D341Med (cell line): ENCODE measurements around the gene HMGN3.

ENCODE experiments used
- DNase-seq: peaks from one replicate; pipeline ENCODE4 v3.0.0; 2012; ENCODE audit warnings: low spot score

Gene HMGN3

DNA sequence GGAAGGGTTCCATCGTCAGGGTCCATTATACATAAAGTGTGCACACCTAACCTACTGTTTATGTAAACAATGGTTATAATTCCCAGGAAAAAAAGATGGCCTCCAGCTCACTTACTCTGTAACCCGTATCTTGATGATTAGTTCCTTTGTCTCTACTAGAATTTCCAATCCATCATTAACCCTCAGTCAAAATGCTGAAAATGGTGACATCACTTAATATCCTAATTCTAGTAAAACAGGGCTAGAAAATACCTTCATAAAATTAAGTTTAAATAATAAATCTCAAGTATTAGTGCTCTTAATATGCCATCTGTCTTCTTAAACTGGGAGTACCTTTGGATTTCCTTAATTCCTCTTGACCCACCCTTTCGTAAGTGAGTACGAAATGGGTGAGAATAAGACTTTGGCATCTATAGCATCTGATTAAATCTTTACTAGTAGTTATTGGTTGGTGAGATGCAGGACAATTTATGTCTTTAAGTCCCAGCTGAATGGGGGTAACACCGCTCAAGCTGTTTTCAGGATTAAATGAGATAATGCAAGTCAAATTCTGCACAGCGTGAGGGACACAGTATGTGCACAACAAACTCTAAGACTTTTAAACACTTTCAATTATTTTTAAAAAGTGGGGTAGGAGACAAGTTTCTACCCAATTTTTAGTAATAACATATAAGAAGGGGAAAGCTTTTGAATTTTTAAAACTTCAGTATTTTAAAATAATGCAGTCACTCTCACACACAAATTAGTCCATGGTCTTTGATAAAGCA lies 1.6 kb downstream of the HMGN3 start:
- DNase-seq, result no peak

DNA sequence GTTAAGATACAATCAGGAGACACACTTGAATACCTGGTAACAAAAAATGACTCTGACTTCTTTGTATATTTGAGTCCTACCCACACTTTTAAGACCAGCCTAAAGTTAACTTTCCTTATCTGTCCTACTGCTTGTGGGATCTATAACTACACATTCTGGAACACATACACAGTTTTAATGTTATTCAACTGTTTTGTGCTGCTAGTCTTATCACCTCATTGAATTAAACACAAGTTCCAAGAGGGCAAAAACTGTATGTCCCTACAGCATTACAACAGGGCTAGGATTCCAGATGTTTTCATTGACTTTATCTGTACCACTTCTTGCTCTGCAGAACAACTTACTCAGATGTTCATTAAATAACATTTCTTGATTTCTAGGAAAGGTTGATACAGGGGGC lies 2.8 kb downstream of the HMGN3 start:
- DNase-seq, result no peak

DNA sequence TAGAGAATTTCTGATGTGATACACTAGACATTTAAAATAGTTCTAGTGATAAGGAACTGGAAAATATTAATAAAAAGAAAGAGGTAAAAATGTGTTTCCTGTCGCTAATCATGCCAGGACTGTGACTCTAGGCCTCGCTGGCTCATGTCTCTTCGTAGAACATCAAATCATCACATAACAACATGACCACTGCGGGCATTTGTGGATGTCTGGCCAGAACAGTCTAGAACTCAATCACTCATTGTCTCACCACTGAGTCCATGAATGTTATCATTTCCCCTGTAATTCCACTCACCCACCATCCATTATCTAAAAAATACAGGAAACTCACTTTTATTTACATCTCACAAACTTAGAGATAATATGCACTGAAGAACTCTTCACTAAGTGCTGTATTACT lies 3.4 kb downstream of the HMGN3 start:
- DNase-seq, result no peak

DNA sequence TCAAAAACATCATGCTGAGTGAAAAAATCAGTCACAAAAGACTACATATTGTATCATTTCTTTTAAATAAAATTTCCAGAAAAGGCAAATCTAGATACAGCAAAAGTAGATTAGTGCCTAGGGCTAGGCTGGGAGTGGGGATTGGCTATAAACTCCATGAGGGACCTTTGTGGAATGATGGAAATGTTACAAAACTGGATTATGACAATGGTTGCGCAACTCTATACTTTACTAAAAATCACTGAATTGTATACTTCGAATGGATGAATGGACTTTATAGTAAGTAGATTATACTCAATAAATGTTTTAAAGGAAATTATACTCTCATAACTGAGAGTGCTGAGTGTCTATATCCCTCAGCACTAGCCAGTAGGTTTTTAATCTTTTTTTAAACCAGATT lies 4.3 kb downstream of the HMGN3 start:
- DNase-seq, result no peak

DNA sequence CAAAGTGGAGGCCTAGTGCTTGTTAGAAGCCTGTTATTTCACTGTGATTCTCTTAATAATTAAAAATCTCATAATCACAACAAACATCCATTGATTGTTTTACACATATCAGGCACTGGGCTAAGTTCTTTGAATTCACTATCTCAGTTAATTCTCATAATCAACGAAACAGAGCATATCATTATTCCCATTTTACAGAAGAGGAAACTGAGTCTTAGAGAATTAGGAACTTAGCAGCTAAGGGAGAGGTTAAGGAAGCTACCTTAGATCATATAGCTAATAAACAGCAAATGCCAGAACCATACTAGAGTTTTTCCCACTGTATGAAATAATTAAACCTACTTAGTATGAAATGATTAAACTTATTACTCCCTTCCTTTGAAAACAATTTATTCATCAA lies 7.0 kb downstream of the HMGN3 start:
- DNase-seq, result no peak

DNA sequence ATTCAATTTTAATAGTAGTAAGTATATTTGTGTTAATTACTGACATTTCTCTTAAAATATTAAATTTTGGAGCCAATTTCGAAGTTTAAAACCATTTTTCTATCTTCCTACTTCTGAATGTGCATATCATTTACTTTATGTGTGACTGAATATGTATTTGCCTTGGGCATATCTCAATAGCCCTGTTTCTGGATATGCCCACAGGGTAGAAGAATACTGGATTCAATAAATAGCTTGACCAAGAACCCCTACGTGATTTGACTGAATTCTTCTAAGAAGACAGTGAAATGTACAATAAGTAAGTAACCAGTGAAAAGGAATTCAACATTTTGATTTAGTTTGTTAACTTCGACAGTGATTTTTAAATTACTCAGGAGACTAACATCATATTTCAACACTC lies 7.8 kb downstream of the HMGN3 start:
- DNase-seq, result no peak

DNA sequence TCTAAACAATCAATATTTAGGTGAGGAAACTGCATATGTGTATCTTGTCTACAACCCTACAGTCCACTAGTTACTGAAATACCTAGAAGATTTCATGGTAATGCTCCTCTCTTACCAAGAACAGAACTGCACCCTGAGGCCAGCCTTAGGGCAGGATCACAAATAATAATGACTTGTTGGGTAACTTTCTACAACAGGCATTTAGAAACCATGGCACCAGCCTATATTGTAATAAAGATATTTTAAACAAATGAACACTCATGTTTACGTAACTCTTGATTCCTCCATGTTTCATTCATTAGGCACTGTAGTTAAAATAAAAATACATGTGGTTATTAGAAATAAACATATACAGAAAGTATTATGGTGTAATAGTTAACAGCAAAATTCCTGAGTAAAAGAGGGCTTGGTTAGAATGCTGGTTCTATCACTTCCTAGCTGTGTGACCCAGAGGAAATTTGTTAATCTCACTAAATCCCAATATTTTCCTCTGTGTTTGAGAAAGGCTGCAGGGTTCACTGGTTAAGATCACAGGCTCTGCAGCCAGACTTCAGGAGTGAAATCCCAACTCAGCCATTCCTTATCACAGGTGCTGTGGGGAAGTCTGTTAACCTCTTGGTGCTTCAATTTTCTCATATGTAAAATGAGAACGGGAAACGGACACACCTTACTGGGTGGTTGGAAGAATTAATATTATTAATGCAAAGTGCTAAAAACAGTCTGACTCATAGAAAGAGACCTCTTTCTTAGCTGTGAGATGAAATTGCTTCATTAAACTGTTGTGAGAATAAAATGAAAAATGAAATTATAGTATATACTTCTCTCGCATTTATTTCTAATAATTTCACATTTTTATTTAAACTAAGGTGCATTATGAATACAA lies 8.5 kb downstream of the HMGN3 start:
- no peak for DNase-seq

DNA sequence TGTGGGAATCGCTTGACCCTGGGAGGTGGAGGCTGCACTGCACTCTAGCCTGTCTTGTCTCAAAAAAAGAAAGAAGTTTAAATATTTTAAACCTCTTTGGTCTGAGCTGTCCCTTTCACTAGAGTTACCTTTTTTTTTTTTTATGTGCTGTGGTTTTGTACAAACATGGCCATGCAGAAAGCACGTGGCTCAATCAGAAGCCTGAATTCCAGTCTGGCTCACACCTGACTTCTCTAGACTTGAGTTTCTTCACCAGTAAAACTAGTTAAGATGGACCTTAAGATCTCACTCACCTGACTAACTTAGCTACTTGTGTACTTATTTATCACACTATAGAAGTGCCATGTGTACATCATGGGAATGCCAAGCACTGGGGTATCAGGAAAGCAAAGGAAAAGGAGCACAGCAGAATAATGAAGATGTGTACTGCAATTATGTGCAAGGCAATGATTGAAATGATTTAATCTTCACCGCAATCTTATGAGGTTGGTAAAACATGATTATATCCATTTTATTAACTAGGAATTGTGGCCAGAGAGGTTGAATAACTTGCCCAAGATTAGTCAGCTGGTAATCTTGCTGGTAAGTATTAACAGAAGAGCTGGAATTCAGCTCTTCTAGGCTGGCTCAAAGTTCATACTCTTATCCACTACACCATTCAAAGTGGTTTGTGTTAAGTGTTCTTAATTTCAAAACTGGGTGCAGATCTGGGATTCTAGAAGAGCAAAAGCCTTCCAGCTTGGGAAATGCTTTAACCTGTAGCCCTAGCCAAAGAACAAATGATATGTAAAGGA lies 10.7 kb downstream of the HMGN3 start:
- no peak for DNase-seq

DNA sequence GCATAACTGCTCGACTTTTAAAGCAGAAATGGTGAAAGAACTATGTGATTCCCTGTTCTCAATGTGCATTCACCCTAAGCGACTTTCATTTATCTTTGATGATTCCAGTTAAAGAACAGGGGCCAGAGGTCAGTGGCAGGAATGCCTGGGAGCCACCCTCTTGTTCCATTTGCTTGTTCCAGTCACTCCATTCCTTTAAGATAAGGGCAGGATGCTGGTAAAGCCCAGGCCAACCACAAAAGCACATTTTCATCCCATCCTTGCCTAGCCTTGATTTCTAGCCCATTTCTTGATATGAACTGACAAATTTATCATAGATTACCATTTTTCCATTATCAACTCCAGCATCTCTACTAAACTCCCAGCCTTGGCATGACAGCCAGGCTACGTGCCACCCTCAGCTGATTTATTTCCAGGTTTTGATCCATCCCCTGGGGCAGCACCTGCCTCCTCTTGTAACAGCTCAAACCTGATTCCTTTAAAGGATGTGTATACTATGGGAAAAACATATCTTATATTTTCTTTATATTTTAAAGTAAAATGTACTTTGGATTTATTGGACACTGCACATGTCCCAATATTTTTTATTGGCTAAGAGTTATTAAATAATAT lies 19.2 kb downstream of the HMGN3 start:
- no peak for DNase-seq

DNA sequence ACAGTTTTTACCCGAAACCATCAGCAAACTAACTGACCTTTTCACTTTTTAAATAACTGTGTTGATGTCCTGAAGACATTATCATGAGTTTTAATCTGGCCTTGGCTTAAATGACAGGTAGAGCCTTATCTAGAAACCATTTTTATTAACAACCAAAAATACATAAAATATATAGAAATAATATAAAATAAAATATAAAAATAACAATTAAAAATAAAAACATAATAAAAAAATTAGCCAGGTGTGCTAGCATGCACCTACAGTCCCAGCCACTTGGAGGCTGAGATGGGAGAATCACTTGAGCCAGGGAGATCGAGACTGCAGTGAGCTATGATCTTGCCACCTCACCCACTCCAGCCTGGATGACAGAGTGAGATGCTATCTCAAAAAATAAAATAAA lies 21.6 kb downstream of the HMGN3 start:
- no peak for DNase-seq

DNA sequence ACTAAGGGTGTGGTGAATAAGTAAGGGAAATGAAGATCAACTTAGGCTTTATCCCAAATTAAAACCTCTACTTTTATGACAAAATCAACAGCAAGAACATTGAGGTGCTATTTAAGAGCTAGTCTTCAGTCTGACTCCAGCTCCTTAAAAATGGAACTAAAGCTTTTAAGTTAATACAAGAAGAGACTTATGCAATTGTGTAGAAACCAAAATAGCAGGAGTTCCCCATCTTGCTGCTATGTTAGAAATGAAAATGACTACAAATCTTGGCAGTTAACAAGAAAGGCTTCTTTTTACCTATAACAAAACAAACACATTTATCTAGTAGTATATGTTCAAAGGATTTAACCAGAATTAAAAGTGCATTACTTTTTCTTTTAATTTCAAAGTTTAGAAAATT lies 25.7 kb downstream of the HMGN3 start:
- no peak for DNase-seq

DNA sequence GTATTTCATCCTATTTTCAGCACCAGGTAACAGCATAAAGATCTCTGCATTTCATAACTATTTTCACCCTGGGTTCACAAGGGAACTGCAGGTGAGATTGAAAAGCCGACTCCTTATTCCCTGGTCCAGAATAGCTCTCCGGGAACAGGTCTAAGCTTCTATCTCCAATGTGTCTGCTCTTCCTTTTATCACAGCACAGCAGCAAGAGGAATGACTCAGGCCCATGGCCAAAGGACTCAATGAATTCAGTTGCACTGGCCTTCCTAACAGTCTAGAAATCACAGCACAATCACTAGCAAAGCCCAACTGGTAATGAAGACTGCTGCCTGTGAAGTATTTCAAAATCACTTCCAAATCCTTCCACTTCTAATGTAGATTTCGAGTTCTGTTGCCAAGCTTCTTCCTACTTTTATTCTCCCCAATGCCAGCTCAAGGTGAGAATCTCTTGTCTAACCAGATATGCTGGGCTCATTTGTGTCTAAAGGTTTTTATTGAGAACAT lies 30.7 kb downstream of the HMGN3 start:
- DNase-seq, result no peak

DNA sequence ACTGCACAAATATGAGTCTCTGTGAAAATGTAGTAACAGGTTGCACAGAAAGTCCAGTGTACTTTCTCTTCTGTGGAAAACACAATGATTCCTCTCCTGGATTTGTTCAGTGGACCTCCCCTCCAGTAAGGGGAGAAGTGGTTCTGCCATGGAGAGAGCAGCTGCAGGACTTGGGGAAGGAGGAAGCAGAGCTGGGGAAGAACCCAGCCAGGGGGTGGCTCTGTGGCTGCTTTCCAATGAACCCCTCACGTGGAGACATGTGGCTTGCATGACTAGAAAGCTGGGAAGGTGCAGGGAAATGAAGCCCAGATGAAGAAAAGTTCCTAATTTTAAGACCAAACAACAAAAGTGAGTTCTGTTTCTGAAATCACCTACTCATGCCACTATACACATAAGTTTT lies 31.9 kb downstream of the HMGN3 start:
- DNase-seq, result no peak

DNA sequence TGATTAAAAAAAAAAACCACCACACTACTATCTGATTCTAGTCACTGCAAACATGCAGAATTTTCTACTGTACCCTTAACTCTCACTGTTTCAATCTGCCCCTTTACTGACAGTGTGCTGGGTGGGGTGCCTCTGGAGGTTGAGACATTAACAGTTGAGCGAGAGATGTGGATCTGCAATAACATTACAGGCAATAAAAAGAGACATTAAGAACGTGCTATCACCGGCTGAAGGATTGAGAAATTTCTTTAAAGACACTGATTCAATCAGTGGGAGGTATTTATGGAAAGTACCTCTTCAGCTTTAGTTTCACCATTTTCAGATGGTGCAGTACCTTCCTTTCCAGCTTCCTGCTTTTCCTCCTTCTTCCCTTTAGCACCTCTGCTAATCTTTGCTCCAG lies 32.5 kb downstream of the HMGN3 start:
- DNase-seq, result no peak

DNA sequence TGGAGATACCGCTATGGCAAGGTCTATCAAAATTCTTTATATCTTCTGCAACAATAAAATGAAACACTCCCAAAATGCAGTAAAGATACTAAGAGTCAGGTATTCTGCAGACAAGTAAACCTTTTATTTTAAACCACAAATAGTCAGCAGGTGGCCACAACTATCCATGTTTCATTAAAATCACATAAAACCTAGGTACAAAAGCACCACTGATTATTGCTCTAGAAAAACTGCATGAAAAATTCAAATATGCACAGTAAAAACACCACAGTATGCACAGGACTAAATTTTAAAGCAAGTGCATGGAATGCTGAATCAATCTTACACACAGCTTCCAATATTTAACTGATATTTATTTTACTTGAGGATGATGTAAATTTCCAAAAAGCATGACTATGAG lies 33.3 kb downstream of the HMGN3 start:
- no peak for DNase-seq

DNA sequence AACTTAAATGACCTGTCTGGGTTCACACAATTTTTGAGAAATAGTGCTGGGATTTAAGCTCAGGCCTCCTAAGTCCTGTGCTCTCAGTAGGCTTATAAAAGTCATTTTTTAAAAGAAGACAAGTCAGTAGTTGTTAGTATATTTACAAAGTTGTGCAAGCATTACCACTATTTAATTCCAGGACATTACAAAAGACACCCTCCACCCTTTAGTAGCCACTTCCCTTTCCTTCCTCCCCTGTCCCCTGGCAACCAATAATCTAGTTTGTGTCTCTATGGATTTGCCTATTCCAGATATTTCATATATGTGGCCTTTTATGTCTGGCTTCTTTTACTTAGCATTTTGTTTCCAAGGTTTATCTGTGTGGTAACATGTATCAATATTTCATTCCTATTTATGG lies 37.6 kb downstream of the HMGN3 start:
- no peak for DNase-seq

DNA sequence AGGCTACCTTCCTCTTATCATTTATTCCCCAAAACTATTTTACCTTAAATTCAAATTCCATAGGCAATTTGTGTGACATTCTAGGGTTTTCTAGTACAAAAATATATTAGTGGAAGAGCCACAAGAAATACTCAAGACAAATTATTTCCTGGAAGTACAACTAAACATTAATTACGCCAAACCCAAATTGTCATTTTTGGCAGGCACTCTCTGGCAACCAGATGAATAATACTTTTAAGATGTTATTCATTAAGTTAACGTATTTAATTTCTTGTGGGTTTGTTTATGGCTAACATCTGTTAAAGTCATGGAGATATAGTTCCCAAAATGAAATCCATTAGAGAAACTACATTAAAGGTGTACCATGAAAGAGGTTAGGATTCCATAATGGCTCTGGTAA lies 40.5 kb downstream of the HMGN3 start:
- DNase-seq, result no peak

DNA sequence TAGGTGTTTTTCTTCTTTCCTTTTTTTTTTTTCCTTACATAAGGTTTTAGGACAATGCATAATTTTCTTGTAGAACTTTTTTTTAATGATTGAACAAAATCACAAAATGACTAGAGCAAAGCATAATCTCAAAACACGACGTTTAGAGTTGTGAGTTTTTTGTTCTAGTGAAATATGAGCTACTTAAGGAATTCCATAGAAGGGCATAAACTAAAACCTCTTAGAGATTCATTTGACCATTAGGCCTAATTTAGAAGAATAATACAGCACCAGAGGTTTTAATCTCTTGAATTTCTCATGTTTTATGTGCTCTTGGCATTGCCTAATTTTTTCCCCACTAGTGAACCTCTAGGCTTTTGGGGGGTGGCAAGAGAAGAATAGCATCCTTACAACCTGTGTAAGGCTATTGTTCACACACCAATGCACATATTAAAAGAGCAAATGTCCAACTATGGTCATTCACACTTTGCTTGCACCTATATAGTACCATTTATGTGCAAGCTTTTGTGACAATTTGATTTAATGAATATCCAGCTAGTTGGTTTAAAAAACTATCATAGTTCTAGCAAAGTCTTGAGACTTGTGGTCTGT lies 44.6 kb downstream of the HMGN3 start:
- DNase-seq, result no peak

DNA sequence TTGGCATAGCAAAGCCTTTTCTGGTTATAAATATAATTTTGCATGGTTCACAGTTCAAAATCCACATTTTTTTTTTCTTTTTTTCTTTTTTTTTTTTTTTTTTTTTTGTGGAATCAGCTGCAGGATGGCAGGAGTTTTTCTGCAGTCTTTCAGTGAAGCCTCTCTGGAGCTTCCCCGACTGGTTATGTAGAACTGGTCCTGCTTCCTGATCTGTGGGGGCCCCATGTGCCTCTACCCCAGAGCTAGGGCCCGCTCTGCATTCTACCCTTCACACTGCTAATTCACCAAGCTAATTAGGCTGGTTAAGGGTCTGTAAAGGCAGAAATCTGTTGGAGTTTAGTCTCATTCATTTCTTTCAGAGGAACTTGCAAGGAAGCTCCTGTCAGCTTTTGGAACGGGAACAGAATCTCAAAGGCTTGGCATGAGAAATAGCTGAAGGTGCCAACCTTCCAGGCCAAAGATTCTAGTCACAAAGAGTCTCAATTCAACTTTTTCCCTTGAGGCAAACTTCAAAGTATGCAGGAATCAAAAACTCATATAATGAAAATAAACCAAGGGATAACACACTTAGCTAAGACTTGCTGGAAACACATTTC lies 45.5 kb downstream of the HMGN3 start:
- DNase-seq, result no peak

DNA sequence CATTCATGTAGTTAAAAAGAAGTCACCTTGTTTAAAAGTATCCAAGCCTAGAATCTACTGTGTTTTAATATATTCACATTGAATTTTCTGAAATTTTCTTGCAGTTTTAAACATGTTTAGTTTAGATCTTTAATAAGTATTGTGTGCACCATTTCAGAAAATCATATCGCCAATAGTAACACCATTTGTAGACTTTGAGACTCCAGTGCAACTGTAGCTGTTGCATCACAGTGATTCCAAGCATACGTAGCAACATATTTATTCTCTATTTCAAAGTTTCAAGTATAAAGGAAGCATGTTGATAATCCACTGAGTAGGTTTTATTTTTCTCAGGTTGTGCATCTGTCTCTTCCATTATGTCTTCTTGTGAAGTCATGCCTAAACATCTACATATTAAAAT lies 46.4 kb downstream of the HMGN3 start:
- DNase-seq, result no peak

DNA sequence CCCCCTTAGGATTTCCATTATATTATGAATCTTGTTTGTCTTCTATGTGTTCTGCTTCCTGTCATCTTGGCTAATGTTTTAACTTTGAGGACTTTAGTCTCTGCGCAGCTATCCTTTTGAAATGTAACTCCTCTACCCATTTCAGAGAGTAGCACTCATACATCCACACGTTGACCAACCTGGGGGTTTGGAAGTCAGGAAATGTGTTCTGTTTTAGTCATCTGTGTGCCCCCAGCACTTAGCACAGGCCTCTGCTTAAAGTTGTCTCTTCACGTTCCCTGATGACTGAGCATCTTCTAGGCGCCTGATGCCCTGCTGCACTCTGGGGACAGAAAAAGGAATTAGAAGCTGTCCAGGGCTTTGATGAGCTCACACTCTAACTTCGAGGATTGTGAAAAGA lies 47.9 kb downstream of the HMGN3 start:
- no peak for DNase-seq
